SK-N-SH (cell line): Measurements from ENCODE around the gene WWC2. TPM values are rescaled to one million over a fixed set of nuclear protein-coding genes. Genes with fewer than 3 reads are reported as not detected.

Experiments used
- CTCF ChIA-PET: fragments of 300-600, 350-600 bp; formaldehyde crosslinking; extraction: SDS; loops from one replicate; lab custom pipeline; 2021; lab: Yijun Ruan, JAX
- POLR2A ChIA-PET: fragments of 350-600 bp; sonication (Branson Sonifier 250); formaldehyde crosslinking; extraction: SDS; loops from one replicate; lab custom pipeline; 2020; ENCODE audit warnings: antibody characterized with exemption, inconsistent platforms; lab: Yijun Ruan, JAX
- DNase-seq: peaks from one replicate; pipeline ENCODE4 v3.0.0; 2012
- H2AFZ ChIP-seq: fragments of 200-600 bp; sonication (generic); 2 replicates; pipeline ENCODE4 v1.8.1; 2016; ENCODE audit warnings: antibody characterized with exemption, mild to moderate bottlenecking, low read depth
- H3F3A ChIP-seq: fragments of 200-600 bp; sonication (generic); replicated peaks from 2 replicates; pipeline ENCODE3; 2016; ENCODE audit warnings: antibody characterized with exemption, mild to moderate bottlenecking; ENCODE audit not compliant: insufficient read depth
- H3K27ac ChIP-seq, 2 experiments: fragments of 200-500 bp in 1 of 2; fragments of 200-600 bp in 1 of 2; sonication (Bioruptor generic) in 1 of 2; sonication (generic), shearing (Covaris generic) in 1 of 2; 2 replicates each; pipeline versions ENCODE4 v1.5.1 to v1.6.1; 2014 to 2016; ENCODE audit warnings: low read depth in 2 of 2, inconsistent platforms in 1 of 2, low read length in 1 of 2, mild to moderate bottlenecking in 1 of 2, mixed read lengths in 1 of 2
- H3K27me3 ChIP-seq: fragments of 200-600 bp; sonication (generic), shearing (Covaris generic); 2 replicates; pipeline ENCODE4 v1.6.1; 2016; ENCODE audit warnings: mixed run types; ENCODE audit not compliant: insufficient read depth
- H3K36me3 ChIP-seq, 2 experiments: fragments of 200-500 bp in 1 of 2; fragments of 200-600 bp in 1 of 2; sonication (Bioruptor generic) in 1 of 2; sonication (generic) in 1 of 2; replicated peaks in 1 of 2; 2 replicates each; pipeline versions ENCODE3 to v1.5.1; 2014 to 2016; ENCODE audit warnings: low read length in 1 of 2, mild to moderate bottlenecking in 1 of 2; ENCODE audit not compliant: insufficient read depth in 2 of 2, control insufficient read depth in 1 of 2
- H3K4me1 ChIP-seq, 2 experiments: fragments of 200-500 bp in 1 of 2; fragments of 200-600 bp in 1 of 2; sonication (Bioruptor generic) in 1 of 2; sonication (generic), shearing (Covaris generic) in 1 of 2; 2 replicates each; pipeline versions ENCODE4 v1.5.1 to v1.6.1; 2014 to 2016; ENCODE audit warnings: low read depth in 1 of 2, low read length in 1 of 2, mixed run types in 1 of 2; ENCODE audit not compliant: insufficient read depth in 2 of 2, control insufficient read depth in 1 of 2
- H3K4me2 ChIP-seq: fragments of 200-600 bp; sonication (generic), shearing (Covaris generic); 2 replicates; pipeline ENCODE4 v1.6.1; 2017; ENCODE audit warnings: mixed run types
- H3K4me3 ChIP-seq, 2 experiments: fragments of 200-500 bp in 1 of 2; fragments of 200-600 bp in 1 of 2; sonication (Bioruptor generic) in 1 of 2; sonication (generic), shearing (Covaris generic) in 1 of 2; 2 replicates each; pipeline versions ENCODE4 v1.5.1 to v1.8.1; 2014 to 2016; ENCODE audit warnings: low read depth in 2 of 2, inconsistent platforms in 1 of 2, low read length in 1 of 2, mild to moderate bottlenecking in 1 of 2, mixed read lengths in 1 of 2, moderate library complexity in 1 of 2
- H3K79me2 ChIP-seq: fragments of 200-600 bp; sonication (generic); 2 replicates; pipeline ENCODE4 v1.8.1; 2017; ENCODE audit warnings: mild to moderate bottlenecking; ENCODE audit not compliant: insufficient read depth
- H3K9ac ChIP-seq: fragments of 200-600 bp; sonication (generic); 2 replicates; pipeline ENCODE4 v1.6.1; 2017; ENCODE audit warnings: mixed run types
- H3K9me2 ChIP-seq: fragments of 200-600 bp; sonication (generic); 2 replicates; pipeline ENCODE4 v1.6.1; 2017; ENCODE audit warnings: mixed run types
- H3K9me3 ChIP-seq: fragments of 200-600 bp; sonication (generic); 2 replicates; pipeline ENCODE4 v1.6.1; 2017; ENCODE audit warnings: mixed run types, mild to moderate bottlenecking, moderate library complexity
- H4K20me1 ChIP-seq: fragments of 200-600 bp; sonication (generic); 2 replicates; pipeline ENCODE4 v1.6.1; 2017; ENCODE audit warnings: mild to moderate bottlenecking, mixed run types; ENCODE audit not compliant: insufficient read depth
- EP300 ChIP-seq, 2 experiments: IDR thresholded peaks; 2 replicates each; pipeline versions ENCODE4 v1.4.0 to v1.6.1; 2012; ENCODE audit warnings: borderline replicate concordance in 1 of 2, low read depth in 1 of 2, low read length in 1 of 2
- EZH2phosphoT487 ChIP-seq: fragments of 200-600 bp; sonication (generic); IDR thresholded peaks from 2 replicates; pipeline ENCODE4 v1.6.1; 2017; ENCODE audit warnings: low read depth, mixed run types, mild to moderate bottlenecking, antibody characterized with exemption, moderate library complexity, borderline replicate concordance
- FOSL2 ChIP-seq: IDR thresholded peaks from 2 replicates; pipeline ENCODE4 v1.4.0; 2012; ENCODE audit warnings: low read depth, mild to moderate bottlenecking, moderate library complexity, borderline replicate concordance
- FOXJ3 ChIP-seq: sonication (generic); formaldehyde crosslinking; IDR thresholded peaks from 2 replicates; pipeline ENCODE4 v1.5.1; 2020; ENCODE audit warnings: mild to moderate bottlenecking, missing genetic modification reagents
- FOXM1 ChIP-seq: IDR thresholded peaks from 2 replicates; pipeline ENCODE4 v1.4.0; 2012; ENCODE audit warnings: low read depth, mild to moderate bottlenecking
- GABPA ChIP-seq: IDR thresholded peaks from 2 replicates; pipeline ENCODE4 v1.4.0; 2012; ENCODE audit warnings: low read depth, mild to moderate bottlenecking
- GATA2 ChIP-seq: sonication (generic); formaldehyde crosslinking; IDR thresholded peaks from 2 replicates; pipeline ENCODE4 v1.5.0; 2020; ENCODE audit warnings: mild to moderate bottlenecking, missing genetic modification reagents
- JUND ChIP-seq: IDR thresholded peaks from 2 replicates; pipeline ENCODE4 v1.4.0; 2012
- MEF2A ChIP-seq: IDR thresholded peaks from 2 replicates; pipeline ENCODE4 v1.4.0; 2012; ENCODE audit warnings: low read depth, borderline replicate concordance
- MXI1 ChIP-seq: IDR thresholded peaks from 2 replicates; pipeline ENCODE4 v1.6.1; 2012; ENCODE audit warnings: mild to moderate bottlenecking, low read depth, low read length, improper control_type of control experiment
- NFIC ChIP-seq: IDR thresholded peaks from 2 replicates; pipeline ENCODE4 v1.4.0; 2012; ENCODE audit warnings: borderline replicate concordance
- NRF1 ChIP-seq: IDR thresholded peaks from 2 replicates; pipeline ENCODE4 v1.6.1; 2012; ENCODE audit warnings: low read depth, mild to moderate bottlenecking, low read length
- POLR2AphosphoS5 ChIP-seq: IDR thresholded peaks from 2 replicates; pipeline ENCODE4 v1.6.1; 2012; ENCODE audit warnings: low read depth, low read length
- RCOR1 ChIP-seq: fragments of 150-350 bp; IDR thresholded peaks from 2 replicates; pipeline ENCODE4 v1.6.1; 2017; ENCODE audit warnings: antibody characterized with exemption, low read length
- RXRA ChIP-seq: IDR thresholded peaks from 2 replicates; pipeline ENCODE4 v1.4.0; 2012; ENCODE audit warnings: low read depth, mild to moderate bottlenecking, borderline replicate concordance
- SMC3 ChIP-seq: IDR thresholded peaks from 2 replicates; pipeline ENCODE4 v1.6.1; 2012; ENCODE audit warnings: low read depth, low read length, improper control_type of control experiment
- TAF1 ChIP-seq: IDR thresholded peaks from 2 replicates; pipeline ENCODE4 v1.6.1; 2012; ENCODE audit warnings: low read depth, mild to moderate bottlenecking, low read length, moderate library complexity, borderline replicate concordance
- TCF12 ChIP-seq: IDR thresholded peaks from 2 replicates; pipeline ENCODE4 v1.4.0; 2012
- WGBS: methylation state at CpG from one replicate; pipeline ENCODE4 v1.1.6; 2017; ENCODE audit warnings: low lambda C conversion rate; 5-methylcytosine and 5-hydroxymethylcytosine counted together
- polyA plus RNA-seq, 3 experiments: library from polyadenylated mRNA; depleted of rRNA; stranded (reverse); fragments of >200 nt; gene quantifications; 2 replicates each; pipeline ENCODE4 v1.2.3, GENCODE V29; 2012
- TF ChIP-seq, protein P1 (sequence below): IDR thresholded peaks from 2 replicates; pipeline ENCODE4; 2012
- TF ChIP-seq, protein P2 (sequence below): IDR thresholded peaks from 2 replicates; pipeline ENCODE4 v1.4.0; 2012; ENCODE audit warnings: low read depth, borderline replicate concordance
- TF ChIP-seq, protein P3 (sequence below): IDR thresholded peaks from 2 replicates; pipeline ENCODE4 v1.4.0; 2012; ENCODE audit warnings: low read depth, borderline replicate concordance

Gene WWC2
- polyA plus RNA-seq, 1 of the 3 experiments (the other 2 are of a cell fraction), result 18.4 TPM

DNA sequence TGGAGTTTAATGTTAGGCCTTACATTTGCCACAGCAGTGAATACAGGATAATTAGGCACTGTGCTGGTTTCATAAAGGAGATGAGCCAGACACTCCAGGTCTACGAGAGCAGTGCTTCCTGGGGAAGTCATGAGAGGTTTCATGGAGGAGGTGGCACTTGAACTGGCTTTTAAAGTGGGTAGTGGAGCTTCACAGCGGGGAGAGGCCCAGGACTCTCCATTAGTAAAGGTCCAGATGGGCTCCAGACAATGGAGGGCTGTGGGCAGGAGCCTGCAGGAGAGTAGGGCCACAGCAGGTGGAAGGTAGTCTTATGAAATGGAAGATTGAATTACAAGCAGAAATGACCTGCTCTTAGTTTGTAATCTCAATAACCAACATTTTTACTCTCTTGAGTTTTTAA, 192.0 kb downstream of the WWC2 start:
- Histone ChIP-seq H3K9ac (no peak overlapping the region), H3K4me1 (no peaks in the 10 kb centered on the region), H2AFZ (no peak overlapping the region), H3K79me2 (no peaks in the 10 kb centered on the region), H3F3A (no peaks in the 10 kb centered on the region), H3K9me2 (no peaks in the 10 kb centered on the region), H3K9me3 (no peaks in the 10 kb centered on the region), H3K4me2 (no peak overlapping the region), H3K36me3 (peaks cover 24 to 43% of the 10 kb centered on the region in 2 experiments), H3K4me3 (no peak overlapping the region), H4K20me1 (no peaks in the 10 kb centered on the region), H3K27ac (no peak overlapping the region), H3K27me3 (no peaks in the 10 kb centered on the region)
- DNase-seq, result no peak
- CTCF ChIA-PET, result no interaction called here
- POLR2A ChIA-PET, result no interaction called here
- WGBS, result 100% methylated on average over 2 of the region's 2 CpGs
- no peak for TF ChIP-seq GATA2 (CRISPR knock-in tag)
- no peak for TF ChIP-seq RCOR1

DNA sequence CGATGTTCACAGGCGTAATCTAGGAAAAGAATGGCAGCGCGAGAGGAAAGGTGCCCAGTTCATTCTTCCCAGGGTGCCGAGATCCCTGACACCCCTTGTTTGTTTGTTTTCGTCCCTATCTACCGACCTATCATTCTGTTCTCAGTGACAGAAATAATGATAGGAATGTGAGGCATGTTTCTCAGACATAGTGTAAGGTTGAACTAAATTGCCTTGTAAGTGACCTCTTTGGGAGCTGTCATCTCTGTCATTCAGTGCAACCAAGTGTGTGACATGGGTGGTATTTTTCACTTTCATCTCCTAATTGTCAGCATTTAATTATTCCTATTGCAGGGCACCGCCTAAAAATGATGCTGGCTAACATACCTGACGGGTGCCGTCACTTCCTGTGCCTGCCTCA, 196.7 kb downstream of the WWC2 start:
- Histone ChIP-seq H3K27ac (no peak overlapping the region), H3K9me3 (no peaks in the 10 kb centered on the region), H3K36me3 (peaks cover 8 to 16% of the 10 kb centered on the region in 2 experiments), H3K4me1 (no peaks in the 10 kb centered on the region), H3K79me2 (no peaks in the 10 kb centered on the region), H3F3A (no peaks in the 10 kb centered on the region), H3K4me2 (no peak overlapping the region), H3K27me3 (no peaks in the 10 kb centered on the region), H3K9me2 (no peaks in the 10 kb centered on the region), H2AFZ (no peak overlapping the region), H4K20me1 (no peaks in the 10 kb centered on the region), H3K4me3 (no peak overlapping the region), H3K9ac (no peak overlapping the region)
- ChIA-PET CTCF (interaction anchor here (1.2 kb wide), 1 partner anchor 112 kb away, joined by 5 read pairs; no protein-coding TSS in a partner anchor), POLR2A (no interaction called here)
- WGBS, result 93% methylated on average over 10 of the region's 10 CpGs
- DNase-seq, result no peak
- TF ChIP-seq RXRA (no peak), FOXJ3 (no peak)

DNA sequence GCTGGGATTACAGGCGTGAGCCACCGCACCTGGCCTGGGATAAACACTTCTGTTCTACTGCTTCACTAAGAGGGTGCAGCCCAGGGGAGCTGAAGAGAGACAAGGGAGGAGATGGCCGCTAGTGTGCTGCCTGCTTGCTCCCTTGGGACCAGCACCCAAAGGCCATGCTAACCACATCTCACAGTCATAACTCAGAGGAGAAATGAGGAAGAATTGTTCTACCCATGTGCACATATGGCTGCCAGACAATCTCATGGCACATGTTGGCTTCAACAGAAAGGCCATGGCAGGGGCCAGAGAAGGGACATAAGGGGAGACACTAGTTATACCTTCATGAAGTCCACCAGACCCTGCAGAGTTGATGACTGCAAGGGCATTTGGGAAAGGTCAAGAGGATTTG, 198.6 kb downstream of the WWC2 start:
- Histone ChIP-seq H2AFZ (no peak overlapping the region), H3K36me3 (peaks cover 5 to 16% of the 10 kb centered on the region in 2 experiments), H3K4me3 (no peak overlapping the region), H3K79me2 (no peaks in the 10 kb centered on the region), H3K9me2 (no peaks in the 10 kb centered on the region), H3K4me2 (no peak overlapping the region), H4K20me1 (no peaks in the 10 kb centered on the region), H3K27ac (no peak overlapping the region), H3K9ac (no peak overlapping the region), H3K4me1 (no peaks in the 10 kb centered on the region; a peak in 1 of 4 replicates), H3K27me3 (no peaks in the 10 kb centered on the region), H3K9me3 (no peaks in the 10 kb centered on the region), H3F3A (no peaks in the 10 kb centered on the region)
- ChIA-PET POLR2A (no interaction called here), CTCF (interaction anchor here (0.8 to 1.2 kb wide), 2 partner anchors 19 to 316 kb away, joined by 3 read pairs; no protein-coding TSS in a partner anchor)
- 93% methylated on average over 2 of the region's 3 CpGs for WGBS
- no peak for DNase-seq
- no peak for TF ChIP-seq NRF1
- no peak for TF ChIP-seq EP300 (IDR thresholded peaks at IDR 0.05; ENCODE audit: borderline replicate concordance in 1 of 2, low read depth in 1 of 2, low read length in 1 of 2)
- TF ChIP-seq POLR2AphosphoS5, result no peak
- TF ChIP-seq NFIC, result no peak
- TF ChIP-seq, protein P1, sequence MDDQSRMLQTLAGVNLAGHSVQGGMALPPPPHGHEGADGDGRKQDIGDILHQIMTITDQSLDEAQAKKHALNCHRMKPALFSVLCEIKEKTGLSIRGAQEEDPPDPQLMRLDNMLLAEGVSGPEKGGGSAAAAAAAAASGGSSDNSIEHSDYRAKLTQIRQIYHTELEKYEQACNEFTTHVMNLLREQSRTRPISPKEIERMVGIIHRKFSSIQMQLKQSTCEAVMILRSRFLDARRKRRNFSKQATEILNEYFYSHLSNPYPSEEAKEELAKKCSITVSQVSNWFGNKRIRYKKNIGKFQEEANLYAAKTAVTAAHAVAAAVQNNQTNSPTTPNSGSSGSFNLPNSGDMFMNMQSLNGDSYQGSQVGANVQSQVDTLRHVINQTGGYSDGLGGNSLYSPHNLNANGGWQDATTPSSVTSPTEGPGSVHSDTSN, result no peak
- TF ChIP-seq EZH2phosphoT487, result no peak
- TF ChIP-seq SMC3, result no peak
- TF ChIP-seq, protein P2, sequence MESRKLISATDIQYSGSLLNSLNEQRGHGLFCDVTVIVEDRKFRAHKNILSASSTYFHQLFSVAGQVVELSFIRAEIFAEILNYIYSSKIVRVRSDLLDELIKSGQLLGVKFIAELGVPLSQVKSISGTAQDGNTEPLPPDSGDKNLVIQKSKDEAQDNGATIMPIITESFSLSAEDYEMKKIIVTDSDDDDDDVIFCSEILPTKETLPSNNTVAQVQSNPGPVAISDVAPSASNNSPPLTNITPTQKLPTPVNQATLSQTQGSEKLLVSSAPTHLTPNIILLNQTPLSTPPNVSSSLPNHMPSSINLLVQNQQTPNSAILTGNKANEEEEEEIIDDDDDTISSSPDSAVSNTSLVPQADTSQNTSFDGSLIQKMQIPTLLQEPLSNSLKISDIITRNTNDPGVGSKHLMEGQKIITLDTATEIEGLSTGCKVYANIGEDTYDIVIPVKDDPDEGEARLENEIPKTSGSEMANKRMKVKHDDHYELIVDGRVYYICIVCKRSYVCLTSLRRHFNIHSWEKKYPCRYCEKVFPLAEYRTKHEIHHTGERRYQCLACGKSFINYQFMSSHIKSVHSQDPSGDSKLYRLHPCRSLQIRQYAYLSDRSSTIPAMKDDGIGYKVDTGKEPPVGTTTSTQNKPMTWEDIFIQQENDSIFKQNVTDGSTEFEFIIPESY, result no peak
- no peak for TF ChIP-seq TAF1
- TF ChIP-seq MXI1, result no peak
- no peak for TF ChIP-seq FOXM1
- TF ChIP-seq JUND, result no peak
- no peak for TF ChIP-seq GABPA
- no peak for TF ChIP-seq TCF12
- no peak for TF ChIP-seq MEF2A
- TF ChIP-seq FOSL2, result no peak
- TF ChIP-seq, protein P3, sequence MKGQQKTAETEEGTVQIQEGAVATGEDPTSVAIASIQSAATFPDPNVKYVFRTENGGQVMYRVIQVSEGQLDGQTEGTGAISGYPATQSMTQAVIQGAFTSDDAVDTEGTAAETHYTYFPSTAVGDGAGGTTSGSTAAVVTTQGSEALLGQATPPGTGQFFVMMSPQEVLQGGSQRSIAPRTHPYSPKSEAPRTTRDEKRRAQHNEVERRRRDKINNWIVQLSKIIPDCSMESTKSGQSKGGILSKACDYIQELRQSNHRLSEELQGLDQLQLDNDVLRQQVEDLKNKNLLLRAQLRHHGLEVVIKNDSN, result no peak
